Mesendoderm (in vitro differentiated cells): ENCODE data around the gene IKZF1.

Experiments
- DNase-seq: peaks from one replicate; pipeline ENCODE4 v3.0.0; 2013
- H2AK5ac ChIP-seq: 2 replicates; pipeline ENCODE4 v1.6.1; 2013; ENCODE audit warnings: low read length, inconsistent platforms
- H2BK120ac ChIP-seq: 2 replicates; pipeline ENCODE4 v1.6.1; 2013; ENCODE audit warnings: low read depth, mild to moderate bottlenecking, low read length, moderate library complexity, mixed read lengths
- H2BK15ac ChIP-seq: replicated peaks from 2 replicates; pipeline ENCODE4 v1.6.1; 2013; ENCODE audit warnings: low read depth, mild to moderate bottlenecking, moderate library complexity
- H2BK5ac ChIP-seq: 2 replicates; pipeline ENCODE4 v1.6.1; 2013; ENCODE audit warnings: low read length, inconsistent platforms
- H3K18ac ChIP-seq: 2 replicates; pipeline ENCODE4 v1.6.1; 2013; ENCODE audit warnings: mild to moderate bottlenecking, low read length, mixed read lengths
- H3K23ac ChIP-seq: one replicate; pipeline ENCODE4 v1.6.1; 2013; ENCODE audit warnings: low read length
- H3K27ac ChIP-seq: 2 replicates; pipeline ENCODE4 v1.5.1; 2013; ENCODE audit warnings: low read depth, mild to moderate bottlenecking, inconsistent platforms, low read length, moderate library complexity
- H3K27me3 ChIP-seq: 2 replicates; pipeline ENCODE4 v1.6.1; 2013; ENCODE audit warnings: low read length, control low read depth, mild to moderate bottlenecking, inconsistent platforms; ENCODE audit not compliant: insufficient read depth, poor library complexity
- H3K36me3 ChIP-seq: 2 replicates; pipeline ENCODE4 v1.6.1; 2013; ENCODE audit warnings: low read length, inconsistent platforms; ENCODE audit not compliant: control insufficient read depth, insufficient read depth
- H3K4ac ChIP-seq: one replicate; pipeline ENCODE4 v1.6.1; 2013; ENCODE audit warnings: low read depth, mild to moderate bottlenecking, low read length, moderate library complexity
- H3K4me1 ChIP-seq: 2 replicates; pipeline ENCODE4 v1.6.1; 2013; ENCODE audit warnings: low read depth, low read length, inconsistent platforms; ENCODE audit not compliant: control insufficient read depth
- H3K4me2 ChIP-seq: 2 replicates; pipeline ENCODE4 v1.6.1; 2013; ENCODE audit warnings: low read length
- H3K4me3 ChIP-seq: 2 replicates; pipeline ENCODE4 v1.5.1; 2013; ENCODE audit warnings: mild to moderate bottlenecking, low read length
- H3K56ac ChIP-seq: one replicate; pipeline ENCODE4 v1.6.1; 2013; ENCODE audit warnings: low read length
- H3K79me1 ChIP-seq: 2 replicates; pipeline ENCODE4 v1.6.1; 2013; ENCODE audit warnings: low read length, inconsistent platforms
- H3K79me2 ChIP-seq: 2 replicates; pipeline ENCODE4 v1.6.1; 2013; ENCODE audit warnings: mild to moderate bottlenecking, low read length; ENCODE audit not compliant: control insufficient read depth, insufficient read depth
- H3K9ac ChIP-seq: 2 replicates; pipeline ENCODE4 v1.6.1; 2013; ENCODE audit warnings: low read length, inconsistent platforms
- H4K5ac ChIP-seq: one replicate; pipeline ENCODE4 v1.6.1; 2013; ENCODE audit warnings: low read length
- H4K8ac ChIP-seq: one replicate; pipeline ENCODE4 v1.6.1; 2013; ENCODE audit warnings: low read depth, mild to moderate bottlenecking, control low read depth, low read length, moderate library complexity
- whole genome bisulfite sequencing: extraction: QIAGEN DNeasy Blood & Tissue Kit; methylation state at CpG from one replicate; pipeline ENCODE4 v1.1.7; 2013; ENCODE audit warnings: low lambda C conversion rate, missing lambda C conversion rate; ENCODE audit not compliant: insufficient coverage; ENCODE audit errors: extremely low coverage; 5-methylcytosine and 5-hydroxymethylcytosine counted together

The IKZF1 gene

GRCh38 chr7:50295133-50295532, 9.4 kb upstream of the IKZF1 start:
- Histone ChIP-seq H3K79me1 (no peaks in the 10 kb centered on the region), H3K18ac (no peak overlapping the region), H3K4me3 (no peak overlapping the region), H3K4me1 (no peaks in the 10 kb centered on the region), H2AK5ac (no peak overlapping the region), H3K27me3 (no peaks in the 10 kb centered on the region), H2BK5ac (no peak overlapping the region), H3K56ac (no peak overlapping the region), H3K36me3 (no peaks in the 10 kb centered on the region), H3K9ac (no peak overlapping the region), H2BK120ac (no peak overlapping the region), H3K4ac (no peak overlapping the region), H4K8ac (no peak overlapping the region), H2BK15ac (no peak overlapping the region), H3K23ac (no peak overlapping the region), H4K5ac (no peak overlapping the region), H3K79me2 (no peaks in the 10 kb centered on the region), H3K27ac (no peak overlapping the region), H3K4me2 (no peak overlapping the region)
- WGBS = no CpG with 5 or more reads among the region's 5 CpGs
- DNase-seq = no peak

GRCh38 chr7:50296799-50297198, 7.7 kb upstream of the IKZF1 start:
- Histone ChIP-seq H3K4me1 (no peaks in the 10 kb centered on the region), H2BK120ac (no peak overlapping the region), H3K36me3 (no peaks in the 10 kb centered on the region), H3K23ac (no peak overlapping the region), H4K8ac (no peak overlapping the region), H3K18ac (no peak overlapping the region), H2BK15ac (no peak overlapping the region), H3K79me1 (no peaks in the 10 kb centered on the region), H3K9ac (no peak overlapping the region), H3K79me2 (no peaks in the 10 kb centered on the region), H3K27ac (no peak overlapping the region), H2AK5ac (no peak overlapping the region), H2BK5ac (no peak overlapping the region), H3K56ac (no peak overlapping the region), H4K5ac (no peak overlapping the region), H3K27me3 (no peaks in the 10 kb centered on the region), H3K4ac (no peak overlapping the region), H3K4me3 (no peak overlapping the region), H3K4me2 (no peak overlapping the region)
- DNase-seq = no peak
- WGBS = no CpG with 5 or more reads among the region's 4 CpGs

- H3K36me3 ChIP-seq = no peaks in the 10 kb centered on the region
- H2BK120ac ChIP-seq = no peak overlapping the region
- H3K27ac ChIP-seq = no peak overlapping the region
- no peak overlapping the region for H3K23ac ChIP-seq
- no peak overlapping the region for H4K8ac ChIP-seq
- H3K79me1 ChIP-seq = no peaks in the 10 kb centered on the region
- H3K4me3 ChIP-seq = no peak overlapping the region
- no peaks in the 10 kb centered on the region for H3K79me2 ChIP-seq
- no CpG with 5 or more reads among the region's 8 CpGs for WGBS
- peaks cover 5% of the 10 kb centered on the region for H3K27me3 ChIP-seq
- no peak overlapping the region for H2AK5ac ChIP-seq
- H3K9ac ChIP-seq = no peak overlapping the region
- no peak overlapping the region for H4K5ac ChIP-seq
- no peak for DNase-seq
- H3K4me1 ChIP-seq = no peaks in the 10 kb centered on the region
- no peak overlapping the region for H3K4me2 ChIP-seq
- H3K4ac ChIP-seq = no peak overlapping the region
- no peak overlapping the region for H2BK5ac ChIP-seq
- no peak overlapping the region for H2BK15ac ChIP-seq
- no peak overlapping the region for H3K18ac ChIP-seq
- no peak overlapping the region for H3K56ac ChIP-seq
Observed at GRCh38 chr7:50298811-50299562, 5.5 kb upstream of the IKZF1 start.

GRCh38 chr7:50300336-50300735, 4.2 kb upstream of the IKZF1 start:
- H3K4me2 ChIP-seq = no peak overlapping the region
- no peak overlapping the region for H3K27ac ChIP-seq
- H3K27me3 ChIP-seq = peaks cover 10% of the 10 kb centered on the region
- no peak overlapping the region for H3K9ac ChIP-seq
- H3K79me1 ChIP-seq = no peaks in the 10 kb centered on the region
- H2BK120ac ChIP-seq = no peak overlapping the region
- no peak overlapping the region for H3K18ac ChIP-seq
- no CpG with 5 or more reads among the region's 4 CpGs for WGBS
- no peaks in the 10 kb centered on the region for H3K4me1 ChIP-seq
- H3K4me3 ChIP-seq = no peak overlapping the region
- H2BK5ac ChIP-seq = no peak overlapping the region
- H3K36me3 ChIP-seq = no peaks in the 10 kb centered on the region
- DNase-seq = no peak
- no peaks in the 10 kb centered on the region for H3K79me2 ChIP-seq
- H4K8ac ChIP-seq = no peak overlapping the region
- no peak overlapping the region for H3K23ac ChIP-seq
- H3K4ac ChIP-seq = no peak overlapping the region
- no peak overlapping the region for H2AK5ac ChIP-seq
- H4K5ac ChIP-seq = no peak overlapping the region
- H3K56ac ChIP-seq = no peak overlapping the region
- no peak overlapping the region for H2BK15ac ChIP-seq

GRCh38 chr7:50302486-50303334, 1.8 kb upstream of the IKZF1 start:
- Histone ChIP-seq H4K8ac (no peak overlapping the region), H3K23ac (no peak overlapping the region), H3K36me3 (no peaks in the 10 kb centered on the region), H4K5ac (no peak overlapping the region), H2BK15ac (no peak overlapping the region), H3K18ac (no peak overlapping the region), H3K79me1 (no peaks in the 10 kb centered on the region), H3K27me3 (peaks cover 13% of the 10 kb centered on the region), H2BK120ac (no peak overlapping the region), H3K4me1 (no peaks in the 10 kb centered on the region), H2BK5ac (no peak overlapping the region), H3K56ac (peak overlapping the region; percentile 42), H3K4me3 (no peak overlapping the region), H3K9ac (no peak overlapping the region), H3K4ac (no peak overlapping the region), H3K4me2 (peak overlapping the region; percentile 78), H3K79me2 (no peaks in the 10 kb centered on the region), H3K27ac (no peak overlapping the region), H2AK5ac (no peak overlapping the region)
- DNase-seq = peak; percentile 37
- WGBS = no CpG with 5 or more reads among the region's 28 CpGs
